Motor neuron (in vitro differentiated cells): Measurements from ENCODE around the gene CLCNKB. TPM values are rescaled to one million over a fixed set of nuclear protein-coding genes. Genes with fewer than 3 reads are reported as not detected.
A peak's percentile ranks its signal among the peaks of the same experiment; 100 is the strongest.
"Not testable (repeated sequence)": the region's sequence is repeated elsewhere in the genome, so short reads cannot be mapped to it uniquely, and the experiment has no call there.

ENCODE experiments used
- ATAC-seq, 8 experiments: fragments of 200-7000 bp; cut with Tn5 transposase; replicated peaks in 6 of 8; 2 replicates each; pipeline ENCODE4 v1.8.0; 2021; ENCODE audit warnings: mild to moderate bottlenecking in 8 of 8, moderate library complexity in 8 of 8
- H3K27ac ChIP-seq, 2 donors: fragments of 250-450 bp; sonication (Bioruptor Pico); 2 replicates each; pipeline ENCODE4 v1.9.0; 2021; ENCODE audit warnings: antibody characterized with exemption in 2 of 2, mild to moderate bottlenecking in 2 of 2, moderate library complexity in 1 of 2
- H3K4me1 ChIP-seq, 2 donors: fragments of 250-450 bp; sonication (Bioruptor Pico); replicated peaks in 1 of 2; 2 replicates each; pipeline ENCODE4 v1.6.1; 2021; ENCODE audit warnings: antibody characterized with exemption in 2 of 2, mild to moderate bottlenecking in 2 of 2, moderate library complexity in 1 of 2
- H3K4me3 ChIP-seq, 5 donors: fragments of 250-450 bp; sonication (Bioruptor Pico); 2 replicates each; pipeline ENCODE4 v1.9.0; 2021; ENCODE audit warnings: antibody characterized with exemption in 5 of 5, mild to moderate bottlenecking in 5 of 5, moderate library complexity in 4 of 5
- WGBS, 10 experiments: fragments of 450-650 bp; shearing (Covaris generic); methylation state at CpG; one replicate each; pipeline ENCODE4 v1.0.0; 2022; 5-methylcytosine and 5-hydroxymethylcytosine counted together
- in situ Hi-C, 9 experiments: fragments of 400-800 bp; cut with MboI; loops; one replicate each; pipeline ENCODE4 v1.15.0; 2021; ENCODE audit warnings: low sequenced_read_pairs in 9 of 9, low pct_unique_long_range_greater_than_20kb in 2 of 9; ENCODE audit not compliant: unreplicated experiment in 9 of 9
- total RNA-seq, 8 experiments: library from RNA; unstranded; fragments of 300-600 nt; gene quantifications; 2 replicates each; pipeline versions ENCODE4 v1.2.3 to v1.2.4, GENCODE V29; 2022

Gene CLCNKB
- total RNA-seq, 8 experiments from 2014 or later: 0.09 to 0.43 (median 0.21) TPM; not detected in 3

- Histone ChIP-seq H3K4me1 (peaks cover 13 to 15% of the 10 kb centered on the region in 2 donors), H3K4me3 (no peak overlapping the region), H3K27ac (no peak overlapping the region)
- in situ Hi-C loops: no loop called here
- 29 to 100% (median 69%) methylated on average over 1 to 8 of the region's 19 CpGs; no CpG with 5 or more reads in 4 of the 10 experiments for WGBS, 10 experiments
- no peak for ATAC-seq
These were observed 15.2 kb upstream of the CLCNKB start for GRCh38 chr1:16028237-16029002.

GRCh38 chr1:16029003-16029268 is 14.6 kb upstream of the CLCNKB start:
- in situ Hi-C loops, H3K27ac ChIP-seq, H3K4me3 ChIP-seq, ATAC-seq: not testable (repeated sequence)
- 80 to 100% methylated on average over 1 to 3 of the region's 13 CpGs; no CpG with 5 or more reads in 8 of the 10 experiments for WGBS, 10 experiments
- peaks cover 13 to 15% of the 10 kb centered on the region in 2 donors for H3K4me1 ChIP-seq

- H3K4me1 ChIP-seq: peaks cover 13 to 15% of the 10 kb centered on the region in 2 donors
- WGBS, 10 experiments: 100% methylated on average over 1 of the region's 1 CpG; no CpG with 5 or more reads in 7 of the 10 experiments
- in situ Hi-C loops: no loop called here
- H3K4me3 ChIP-seq: no peak overlapping the region
- H3K27ac ChIP-seq: no peak overlapping the region
- no peak for ATAC-seq
These were observed 14.3 kb upstream of the CLCNKB start for GRCh38 chr1:16029288-16029687.

- WGBS, 10 experiments: 74% methylated on average over 6 of the region's 8 CpGs; no CpG with 5 or more reads in 9 of the 10 experiments
- peaks cover 13 to 15% of the 10 kb centered on the region in 2 donors for H3K4me1 ChIP-seq
- H3K4me3 ChIP-seq: no peak overlapping the region
- no peak for ATAC-seq
- no peak overlapping the region for H3K27ac ChIP-seq
- in situ Hi-C loops: no loop called here
These were observed 12.0 kb upstream of the CLCNKB start for GRCh38 chr1:16031551-16031950.

- Histone ChIP-seq H3K4me3 (no peak overlapping the region), H3K27ac (no peak overlapping the region), H3K4me1 (peaks cover 5 to 8% of the 10 kb centered on the region in 2 donors)
- WGBS, 10 experiments: 0 to 87% (median 24%) methylated on average over 1 to 4 of the region's 18 CpGs; no CpG with 5 or more reads in 4 of the 10 experiments
- in situ Hi-C loops: no loop called here
- ATAC-seq: peak; percentile 90 to 99 (median 92)
These were observed 11.0 kb upstream of the CLCNKB start for GRCh38 chr1:16032388-16033102.

GRCh38 chr1:16033103-16033632 is 10.4 kb upstream of the CLCNKB start:
- ATAC-seq, H3K27ac ChIP-seq, H3K4me3 ChIP-seq, H3K4me1 ChIP-seq, in situ Hi-C loops: not testable (repeated sequence)
- WGBS, 10 experiments: 54% methylated on average over 5 of the region's 7 CpGs; no CpG with 5 or more reads in 9 of the 10 experiments

- no CpG with 5 or more reads among the region's 11 CpGs for WGBS, 10 experiments
- ATAC-seq, H3K4me3 ChIP-seq, in situ Hi-C loops, H3K27ac ChIP-seq, H3K4me1 ChIP-seq: not testable (repeated sequence)
These were observed 7.1 kb upstream of the CLCNKB start for GRCh38 chr1:16036461-16036860.

- 80 to 89% (median 83%) methylated on average over 1 to 3 of the region's 4 CpGs; no CpG with 5 or more reads in 7 of the 10 experiments for WGBS, 10 experiments
- peak in 3 of 8 experiments; percentile 29 to 52 (median 50) for ATAC-seq
- H3K4me1 ChIP-seq: peaks cover 3 to 5% of the 10 kb centered on the region in 2 donors
- H3K27ac ChIP-seq: no peak overlapping the region
- no peak overlapping the region for H3K4me3 ChIP-seq
- in situ Hi-C loops: no loop called here
These were observed 5.0 kb upstream of the CLCNKB start for GRCh38 chr1:16038620-16038912.

GRCh38 chr1:16039871-16040270 is 3.7 kb upstream of the CLCNKB start:
- WGBS, 10 experiments: 70 to 83% methylated on average over 2 to 3 of the region's 8 CpGs; no CpG with 5 or more reads in 8 of the 10 experiments
- in situ Hi-C loops: not testable (repeated sequence)

GRCh38 chr1:16041200-16041599 is 2.4 kb upstream of the CLCNKB start:
- WGBS, 10 experiments: 0 to 80% (median 56%) methylated on average over 1 to 7 of the region's 8 CpGs; no CpG with 5 or more reads in 5 of the 10 experiments
- no peak for ATAC-seq
- in situ Hi-C loops: no loop called here
- Histone ChIP-seq H3K4me3 (no peak overlapping the region), H3K27ac (no peak overlapping the region), H3K4me1 (peaks cover 6 to 11% of the 10 kb centered on the region in 2 donors)

More at GRCh38 chr1:16039871-16040270, 3.7 kb upstream of the CLCNKB start:
- ATAC-seq, H3K27ac ChIP-seq, H3K4me3 ChIP-seq: not testable (repeated sequence)
- peaks cover 6 to 11% of the 10 kb centered on the region in 2 donors for H3K4me1 ChIP-seq

- H3K27ac ChIP-seq: no peak overlapping the region
- WGBS, 10 experiments: 40 to 95% (median 57%) methylated on average over 1 to 4 of the region's 9 CpGs; no CpG with 5 or more reads in 7 of the 10 experiments
- H3K4me1 ChIP-seq: peaks cover 6 to 11% of the 10 kb centered on the region in 2 donors
- in situ Hi-C loops: no loop called here
- peak in 1 of 8 experiments; percentile 45 for ATAC-seq
- H3K4me3 ChIP-seq: no peak overlapping the region
These were observed 1.5 kb upstream of the CLCNKB start for GRCh38 chr1:16042096-16042495.

- ATAC-seq: peak in 1 of 8 experiments; percentile 20
- H3K4me3 ChIP-seq, in situ Hi-C loops, H3K27ac ChIP-seq: not testable (repeated sequence)
- WGBS, 10 experiments: no CpG with 5 or more reads among the region's 9 CpGs
- H3K4me1 ChIP-seq: peaks cover 6 to 11% of the 10 kb centered on the region in 2 donors
These were observed 928 bp upstream of the CLCNKB start for GRCh38 chr1:16042654-16043053.

GRCh38 chr1:16043950-16044349 is 368 bp downstream of the CLCNKB start:
- H3K27ac ChIP-seq: no peak overlapping the region
- no peak overlapping the region for H3K4me3 ChIP-seq
- 100% methylated on average over 1 of the region's 5 CpGs; no CpG with 5 or more reads in 8 of the 10 experiments for WGBS, 10 experiments
- ATAC-seq: peak in 3 of 8 experiments; percentile 1 to 2 (median 1)
- in situ Hi-C loops: no loop called here
- H3K4me1 ChIP-seq: peaks cover 12 to 18% of the 10 kb centered on the region in 2 donors
